ENCODE results near the gene LPIN1. TPM values are rescaled to one million over a fixed set of nuclear protein-coding genes. Genes with fewer than 3 reads are reported as not detected.

Gene LPIN1
- total RNA-seq, 1 donor from 2014 or later = 13.8 TPM

GRCh38 chr2:11781602-11782001 lies 35.2 kb downstream of the LPIN1 start:
- peaks cover 53 to 57% of the 10 kb centered on the region in 2 donors for H3K36me3 ChIP-seq
- intact Hi-C loops (cut with DNase I) = no loop called here

GRCh38 chr2:11784280-11784679 lies 37.8 kb downstream of the LPIN1 start:
- no peaks in the 10 kb centered on the region for H3K27me3 ChIP-seq
- TF ChIP-seq CTCF (IDR thresholded peaks at IDR 0.05) = no peak
- H3K27ac ChIP-seq = no peak overlapping the region
- peaks cover 75 to 77% of the 10 kb centered on the region in 2 donors for H3K36me3 ChIP-seq
- peaks cover 0 to 6% of the 10 kb centered on the region in 2 donors for H3K4me1 ChIP-seq
- no peak for DNase-seq (ENCODE audit: low spot score in 2 of 2)
- intact Hi-C loops (cut with DNase I) = no loop called here
- no peak overlapping the region for H3K4me3 ChIP-seq
- no peaks in the 10 kb centered on the region for H3K9me3 ChIP-seq

More at GRCh38 chr2:11781602-11782001, 35.2 kb downstream of the LPIN1 start:
- no peak for DNase-seq (ENCODE audit: low spot score in 2 of 2)
- H3K4me3 ChIP-seq = no peak overlapping the region
- TF ChIP-seq CTCF (IDR thresholded peaks at IDR 0.05) = no peak
- H3K27me3 ChIP-seq = no peaks in the 10 kb centered on the region
- H3K4me1 ChIP-seq = peaks cover 3 to 9% of the 10 kb centered on the region in 2 donors
- H3K9me3 ChIP-seq = no peaks in the 10 kb centered on the region
- H3K27ac ChIP-seq = no peak overlapping the region

- Histone ChIP-seq H3K27ac (no peak overlapping the region), H3K27me3 (no peaks in the 10 kb centered on the region), H3K4me1 (peaks cover 0 to 6% of the 10 kb centered on the region in 2 donors), H3K4me3 (peak overlapping the region; percentile 30 to 41), H3K9me3 (no peaks in the 10 kb centered on the region), H3K36me3 (peaks cover 80% of the 10 kb centered on the region in 2 donors)
- DNase-seq (ENCODE audit: low spot score in 2 of 2) = no peak
- TF ChIP-seq CTCF (IDR thresholded peaks at IDR 0.05) = peak; percentile 79 to 95 (median 95)
- intact Hi-C loops (cut with DNase I) = no loop called here
Observed at GRCh38 chr2:11784747-11785610, 38.5 kb downstream of the LPIN1 start.

GRCh38 chr2:11785611-11785940 lies 39.1 kb downstream of the LPIN1 start:
- DNase-seq (ENCODE audit: low spot score in 2 of 2) = no peak
- no peak overlapping the region for H3K4me3 ChIP-seq
- no peaks in the 10 kb centered on the region for H3K27me3 ChIP-seq
- peaks cover 74 to 79% of the 10 kb centered on the region in 2 donors for H3K36me3 ChIP-seq
- TF ChIP-seq CTCF (IDR thresholded peaks at IDR 0.05) = no peak
- no peak overlapping the region for H3K27ac ChIP-seq
- intact Hi-C loops (cut with DNase I) = no loop called here
- H3K4me1 ChIP-seq = peaks cover 0 to 6% of the 10 kb centered on the region in 2 donors
- H3K9me3 ChIP-seq = no peaks in the 10 kb centered on the region

- TF ChIP-seq CTCF (IDR thresholded peaks at IDR 0.05) = no peak
- no peaks in the 10 kb centered on the region for H3K27me3 ChIP-seq
- H3K27ac ChIP-seq = no peak overlapping the region
- H3K36me3 ChIP-seq = peaks cover 72 to 73% of the 10 kb centered on the region in 2 donors
- H3K9me3 ChIP-seq = no peaks in the 10 kb centered on the region
- H3K4me1 ChIP-seq = peaks cover 0 to 6% of the 10 kb centered on the region in 2 donors
- intact Hi-C loops (cut with DNase I) = no loop called here
- no peak overlapping the region for H3K4me3 ChIP-seq
- no peak for DNase-seq (ENCODE audit: low spot score in 2 of 2)
Observed at GRCh38 chr2:11786191-11786590, 39.8 kb downstream of the LPIN1 start.

Measured in ascending aorta (tissue), 2 donors.